CD1c-positive myeloid dendritic cell (primary cell): ENCODE data around the gene IFNA6.

Experiments
- DNase-seq: peaks from one replicate; pipeline ENCODE4 v3.0.0-alpha.2; 2016; ENCODE audit errors: extremely low spot score

The IFNA6 gene

GRCh38 chr9:21331676-21332402 is 18.8 kb downstream of the IFNA6 start:
- DNase-seq: no peak

GRCh38 chr9:21326526-21327139 is 24.1 kb downstream of the IFNA6 start:
- DNase-seq: peak; percentile 71

GRCh38 chr9:21324047-21324446 is 26.6 kb downstream of the IFNA6 start:
- DNase-seq: no peak

GRCh38 chr9:21322911-21323461 is 27.7 kb downstream of the IFNA6 start:
- no peak for DNase-seq

GRCh38 chr9:21320465-21320864 is 30.2 kb downstream of the IFNA6 start:
- DNase-seq: no peak

- DNase-seq: peak; percentile 55
Measured at GRCh38 chr9:21317956-21318923, 32.4 kb downstream of the IFNA6 start.

GRCh38 chr9:21316860-21317259 is 33.8 kb downstream of the IFNA6 start:
- no peak for DNase-seq

GRCh38 chr9:21316032-21316842 is 34.5 kb downstream of the IFNA6 start:
- no peak for DNase-seq

GRCh38 chr9:21314152-21314551 is 36.5 kb downstream of the IFNA6 start:
- DNase-seq: no peak

- no peak for DNase-seq
Measured at GRCh38 chr9:21311889-21312288, 38.8 kb downstream of the IFNA6 start.

- DNase-seq: no peak
Measured at GRCh38 chr9:21305213-21305612, 45.5 kb downstream of the IFNA6 start, which contains the start of gene IFNA5. Gene IFNA5, minus strand, starts transcription at chr9:21305313. Its CDS starts 57 bp downstream, at chr9:21305256.
